GOT3 (cell line): ENCODE measurements around the gene MCUR1.
A peak's percentile ranks its signal among the peaks of the same experiment; 100 is the strongest.
"Not testable (repeated sequence)": the region's sequence is repeated elsewhere in the genome, so short reads cannot be mapped to it uniquely, and the experiment has no call there.

ENCODE experiments used
- DNase-seq: peaks from one replicate; lab custom pipeline; 2025; ENCODE audit warnings: mixed read lengths; lab: John Stamatoyannopoulos, UW

The MCUR1 gene

GRCh38 chr6:13776602-13777001 is 37.8 kb downstream of the MCUR1 start:
- peak; percentile 22 for DNase-seq

GRCh38 chr6:13775466-13775865 is 38.9 kb downstream of the MCUR1 start:
- DNase-seq: not testable (repeated sequence)

- DNase-seq: not testable (repeated sequence)
These were observed 41.9 kb downstream of the MCUR1 start for GRCh38 chr6:13772358-13773030.

- no peak for DNase-seq
These were observed 44.7 kb downstream of the MCUR1 start for GRCh38 chr6:13769655-13770053.

- no peak for DNase-seq
These were observed 45.2 kb downstream of the MCUR1 start for GRCh38 chr6:13769034-13769654.

- DNase-seq: no peak
These were observed 47.1 kb downstream of the MCUR1 start for GRCh38 chr6:13767121-13767808.

GRCh38 chr6:13766201-13766634 is 48.1 kb downstream of the MCUR1 start:
- no peak for DNase-seq

- no peak for DNase-seq
These were observed 48.8 kb downstream of the MCUR1 start for GRCh38 chr6:13765570-13765969.

GRCh38 chr6:13764996-13765395 is 49.4 kb downstream of the MCUR1 start:
- no peak for DNase-seq

GRCh38 chr6:13763740-13764381 is 50.5 kb downstream of the MCUR1 start:
- no peak for DNase-seq

- DNase-seq: no peak
These were observed 51.5 kb downstream of the MCUR1 start for GRCh38 chr6:13762611-13763441.

- DNase-seq: no peak
These were observed 52.9 kb downstream of the MCUR1 start for GRCh38 chr6:13761361-13762036.

- DNase-seq: no peak
These were observed 53.8 kb downstream of the MCUR1 start for GRCh38 chr6:13760307-13761304.

- no peak for DNase-seq
These were observed 55.3 kb downstream of the MCUR1 start for GRCh38 chr6:13759025-13759424.

GRCh38 chr6:13754644-13755043 is 59.7 kb downstream of the MCUR1 start:
- no peak for DNase-seq

- no peak for DNase-seq
These were observed 70.6 kb downstream of the MCUR1 start for GRCh38 chr6:13743736-13744127.

GRCh38 chr6:13742961-13743735 is 71.2 kb downstream of the MCUR1 start:
- DNase-seq: no peak

GRCh38 chr6:13741365-13741764 is 73.0 kb downstream of the MCUR1 start:
- no peak for DNase-seq
